ENCODE results near the gene BRINP3.

- no peak for TF ChIP-seq POLR2A (IDR thresholded peaks at IDR 0.05; ENCODE audit: low read length)
- TF ChIP-seq GATA1 (IDR thresholded peaks at IDR 0.05; ENCODE audit: low read depth, low read length): no peak
These were observed 124.0 kb downstream of the BRINP3 start for GRCh38 chr1:190353538-190354101.

Measured in erythroblast (primary cell).